Stimulated activated naive CD8-positive, alpha-beta T cell treated with anti-CD3 and anti-CD28 coated beads, Interleukin-15, amount 100 ng/mL, for 72 hours (primary cell): ENCODE data around the gene VASH2.

Experiments used
- ATAC-seq: fragments of 150-1000 bp; cut with Tn5 transposase; 2 replicates; pipeline ENCODE4 v1.10.0; 2021; ENCODE audit warnings: mild to moderate bottlenecking, moderate library complexity
- DNase-seq, 2 donors: peaks; one replicate each; pipeline ENCODE4 v3.0.0; 2021 to 2022
- H3K27ac Mint-ChIP-seq, 2 donors: one replicate each; pipeline ENCODE4 v1.8.0; 2022; ENCODE audit warnings: mild to moderate bottlenecking in 2 of 2, mixed read lengths in 2 of 2, moderate library complexity in 2 of 2
- H3K27me3 Mint-ChIP-seq: one replicate; pipeline ENCODE4 v1.8.0; 2022; ENCODE audit warnings: mixed read lengths
- H3K4me1 Mint-ChIP-seq: one replicate; pipeline ENCODE4 v1.8.0; 2022; ENCODE audit warnings: mild to moderate bottlenecking, mixed read lengths
- H3K4me3 Mint-ChIP-seq, 2 donors: one replicate each; pipeline ENCODE4 v1.8.0; 2022; ENCODE audit warnings: mild to moderate bottlenecking in 2 of 2, mixed read lengths in 2 of 2, moderate library complexity in 1 of 2
- H3K9me3 Mint-ChIP-seq, 2 donors: one replicate each; pipeline ENCODE4 v1.8.0; 2022; ENCODE audit warnings: mixed read lengths in 2 of 2

The VASH2 gene

DNA sequence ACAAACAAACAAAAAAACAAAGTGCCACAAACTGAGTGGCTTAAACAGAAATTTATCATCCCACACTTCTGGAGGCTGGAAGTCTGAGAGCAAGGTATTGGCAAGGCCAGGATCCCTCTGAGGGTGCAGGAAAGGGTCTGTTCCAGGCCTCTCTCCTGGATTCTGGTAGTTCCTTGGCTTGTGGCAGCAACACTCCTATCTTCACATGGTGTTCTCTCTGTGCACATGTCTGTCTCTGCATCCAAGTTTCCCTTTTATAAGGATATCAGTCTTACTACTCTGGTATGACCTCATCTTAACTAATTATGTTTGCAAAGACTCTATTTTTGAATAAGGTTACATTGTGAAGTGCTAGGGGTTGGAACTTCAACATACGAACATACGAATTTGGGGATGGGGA lies 5.3 kb upstream of the VASH2 start:
- no peak for ATAC-seq
- Mint-ChIP-seq H3K27me3 (peaks cover 28% of the 10 kb centered on the region), H3K4me1 (peaks cover 2% of the 10 kb centered on the region), H3K27ac (no peak overlapping the region), H3K4me3 (no peak overlapping the region), H3K9me3 (peaks cover 0 to 6% of the 10 kb centered on the region in 2 donors)
- no peak for DNase-seq

GRCh38 chr1:212945463-212946160 lies 4.7 kb upstream of the VASH2 start:
- Mint-ChIP-seq H3K27me3 (peaks cover 34% of the 10 kb centered on the region), H3K27ac (no peak overlapping the region), H3K4me1 (peaks cover 7% of the 10 kb centered on the region), H3K9me3 (peaks cover 0 to 6% of the 10 kb centered on the region in 2 donors), H3K4me3 (no peak overlapping the region)
- ATAC-seq (no peak), DNase-seq (no peak)

GRCh38 chr1:212946872-212947271 lies 3.5 kb upstream of the VASH2 start:
- H3K4me1 Mint-ChIP-seq = peaks cover 14% of the 10 kb centered on the region
- DNase-seq = no peak
- no peak overlapping the region for H3K4me3 Mint-ChIP-seq
- H3K27ac Mint-ChIP-seq = no peak overlapping the region
- H3K27me3 Mint-ChIP-seq = peaks cover 38% of the 10 kb centered on the region
- no peak for ATAC-seq
- H3K9me3 Mint-ChIP-seq = peaks cover 0 to under 1% of the 10 kb centered on the region in 2 donors

GRCh38 chr1:212949771-212950170 lies 570 bp upstream of the VASH2 start:
- Mint-ChIP-seq H3K9me3 (no peaks in the 10 kb centered on the region), H3K27ac (no peak overlapping the region), H3K4me3 (peak overlapping the region; percentile 86 to 91), H3K27me3 (peaks cover 66% of the 10 kb centered on the region), H3K4me1 (peaks cover 14% of the 10 kb centered on the region)
- DNase-seq (no peak), ATAC-seq (no peak)

DNA sequence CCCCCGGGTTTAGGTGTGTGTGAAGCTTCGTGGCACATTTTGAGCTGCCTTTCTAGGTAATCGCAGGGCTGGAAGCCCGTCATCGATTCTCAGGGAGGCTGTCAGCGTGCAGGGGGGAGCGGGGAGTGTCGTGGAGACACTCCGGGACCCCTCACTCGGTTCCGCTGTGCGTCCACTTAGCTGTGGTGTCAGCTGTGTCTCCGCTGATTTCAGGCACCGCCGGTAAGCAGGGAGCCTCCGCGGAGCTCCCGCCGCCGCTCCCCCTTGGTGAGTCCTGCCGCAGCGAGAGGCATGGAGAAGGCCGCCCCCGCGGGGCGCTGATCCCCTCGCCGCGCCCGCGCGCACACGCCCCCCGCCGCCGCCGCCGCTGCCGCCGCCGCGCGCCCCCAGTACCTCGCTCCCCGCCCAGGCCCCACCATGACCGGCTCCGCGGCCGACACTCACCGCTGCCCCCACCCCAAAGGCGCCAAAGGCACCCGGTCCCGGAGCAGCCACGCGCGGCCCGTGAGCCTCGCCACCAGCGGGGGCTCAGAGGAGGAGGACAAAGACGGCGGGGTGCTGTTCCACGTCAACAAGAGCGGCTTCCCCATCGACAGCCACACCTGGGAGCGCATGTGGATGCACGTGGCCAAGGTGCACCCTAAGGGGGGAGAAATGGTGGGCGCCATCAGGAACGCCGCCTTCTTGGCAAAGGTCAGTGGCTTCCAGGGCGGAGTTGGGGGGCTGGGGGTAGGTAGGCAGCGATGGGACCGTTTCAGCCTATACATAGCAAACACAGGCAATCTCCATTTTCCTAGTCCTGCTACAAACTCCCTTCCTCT lies 995 bp downstream of the VASH2 start:
- Mint-ChIP-seq H3K27me3 (peaks cover 82% of the 10 kb centered on the region), H3K4me3 (peak overlapping the region; percentile 86 to 91), H3K27ac (no peak overlapping the region), H3K9me3 (no peaks in the 10 kb centered on the region), H3K4me1 (peaks cover 14% of the 10 kb centered on the region)
- peak; percentile 16 for ATAC-seq
- peak in 1 of 2 donors; percentile 10 for DNase-seq

- Mint-ChIP-seq H3K27me3 (peaks cover 89% of the 10 kb centered on the region), H3K9me3 (no peaks in the 10 kb centered on the region), H3K4me3 (peak overlapping the region; percentile 3 to 5), H3K27ac (no peak overlapping the region), H3K4me1 (peaks cover 14% of the 10 kb centered on the region)
- DNase-seq = no peak
- ATAC-seq = no peak
These were observed 1.8 kb downstream of the VASH2 start for GRCh38 chr1:212951947-212952640.

DNA sequence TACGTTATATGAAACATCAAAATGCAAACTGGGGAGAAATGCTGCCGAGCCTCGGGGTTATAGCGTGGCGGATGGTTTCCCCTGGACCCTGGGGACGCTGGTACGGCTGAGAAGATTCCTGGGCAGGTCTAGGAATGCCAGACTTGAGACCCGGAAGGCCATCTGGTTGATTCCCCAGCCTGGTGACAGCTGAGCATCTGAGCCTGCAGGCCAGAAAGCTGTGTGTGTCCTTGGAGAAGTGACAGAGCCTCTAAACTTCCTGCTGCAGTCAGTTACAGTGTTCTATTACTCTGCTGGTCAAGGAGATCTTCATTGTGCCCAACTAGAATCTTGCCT lies 2.3 kb downstream of the VASH2 start:
- H3K4me3 Mint-ChIP-seq = no peak overlapping the region
- DNase-seq (no peak), ATAC-seq (no peak)
- H3K9me3 Mint-ChIP-seq = no peaks in the 10 kb centered on the region
- H3K27ac Mint-ChIP-seq = no peak overlapping the region
- peaks cover 91% of the 10 kb centered on the region for H3K27me3 Mint-ChIP-seq
- peaks cover 14% of the 10 kb centered on the region for H3K4me1 Mint-ChIP-seq

DNA sequence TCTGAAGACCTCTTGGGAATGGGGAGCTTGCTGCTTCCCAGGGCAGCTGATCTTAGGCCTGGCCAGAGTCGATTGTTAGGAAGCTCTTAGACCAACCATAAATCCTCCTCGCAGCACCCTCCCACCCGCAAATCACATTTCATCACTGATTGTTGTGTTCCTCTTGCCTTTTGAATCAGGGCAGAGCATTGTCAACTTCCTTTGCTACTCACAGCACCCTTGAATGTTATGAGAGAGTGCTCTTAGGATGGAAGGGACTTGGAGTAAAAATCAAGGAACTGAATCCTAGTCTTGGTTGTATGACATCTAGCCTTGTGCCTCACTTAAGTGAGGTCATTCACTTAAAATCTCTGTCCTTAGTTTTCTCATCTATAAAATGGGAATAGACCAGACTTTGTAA lies 3.0 kb downstream of the VASH2 start:
- Mint-ChIP-seq H3K4me3 (no peak overlapping the region), H3K27me3 (peaks cover 88% of the 10 kb centered on the region), H3K4me1 (peaks cover 14% of the 10 kb centered on the region), H3K27ac (no peak overlapping the region), H3K9me3 (no peaks in the 10 kb centered on the region)
- ATAC-seq = no peak
- no peak for DNase-seq

- H3K27me3 Mint-ChIP-seq = peaks cover 83% of the 10 kb centered on the region
- no peak overlapping the region for H3K4me3 Mint-ChIP-seq
- peaks cover 14% of the 10 kb centered on the region for H3K4me1 Mint-ChIP-seq
- no peak for DNase-seq
- no peaks in the 10 kb centered on the region for H3K9me3 Mint-ChIP-seq
- no peak overlapping the region for H3K27ac Mint-ChIP-seq
- no peak for ATAC-seq
These were observed 4.2 kb downstream of the VASH2 start for GRCh38 chr1:212954514-212954913.

- peaks cover 77% of the 10 kb centered on the region for H3K27me3 Mint-ChIP-seq
- ATAC-seq (no peak), DNase-seq (no peak)
- no peak overlapping the region for H3K27ac Mint-ChIP-seq
- H3K4me3 Mint-ChIP-seq = no peak overlapping the region
- peaks cover 11% of the 10 kb centered on the region for H3K4me1 Mint-ChIP-seq
- no peaks in the 10 kb centered on the region for H3K9me3 Mint-ChIP-seq
These were observed 4.8 kb downstream of the VASH2 start for GRCh38 chr1:212955098-212955497.

DNA sequence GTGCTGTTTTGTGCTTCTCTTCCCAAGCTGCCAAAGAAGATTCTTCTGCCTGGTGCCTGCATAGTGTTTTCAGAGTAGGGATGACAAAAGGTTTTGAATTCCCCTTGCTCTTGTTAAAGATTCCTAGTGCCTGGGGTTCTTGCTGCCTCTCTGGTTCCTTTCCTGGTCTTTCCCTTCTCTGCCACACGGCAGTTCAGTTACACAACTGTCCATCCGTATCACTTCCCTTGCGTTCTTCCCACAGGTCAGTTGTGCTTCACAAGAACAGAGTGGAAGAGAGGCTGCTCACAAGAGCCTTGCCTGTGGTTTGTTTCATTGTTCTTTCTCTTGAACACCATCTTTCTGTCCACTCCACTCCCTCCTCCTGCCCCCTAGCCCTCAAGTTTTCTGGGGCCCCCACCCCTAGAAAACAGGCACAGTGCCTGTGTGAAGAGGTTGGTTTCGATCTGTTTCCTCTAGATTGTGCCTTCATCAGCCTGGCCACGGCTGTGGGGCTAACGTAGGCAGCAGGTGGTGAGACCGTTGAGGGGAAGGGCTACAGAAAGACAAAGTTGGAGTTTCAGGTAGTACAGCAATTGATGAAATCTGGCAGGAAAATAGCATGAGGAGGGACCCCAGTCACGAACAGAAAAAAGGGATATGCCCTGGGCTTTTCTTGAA lies 5.8 kb downstream of the VASH2 start:
- H3K4me3 Mint-ChIP-seq = no peak overlapping the region
- H3K4me1 Mint-ChIP-seq = peaks cover 1% of the 10 kb centered on the region
- ATAC-seq (no peak), DNase-seq (no peak)
- H3K27ac Mint-ChIP-seq = no peak overlapping the region
- H3K9me3 Mint-ChIP-seq = no peaks in the 10 kb centered on the region
- H3K27me3 Mint-ChIP-seq = peaks cover 67% of the 10 kb centered on the region

- Mint-ChIP-seq H3K27ac (no peak overlapping the region), H3K4me1 (no peaks in the 10 kb centered on the region), H3K9me3 (no peaks in the 10 kb centered on the region), H3K27me3 (peaks cover 58% of the 10 kb centered on the region), H3K4me3 (no peak overlapping the region)
- no peak for ATAC-seq
- no peak for DNase-seq
These were observed 7.2 kb downstream of the VASH2 start for GRCh38 chr1:212957546-212957945.

DNA sequence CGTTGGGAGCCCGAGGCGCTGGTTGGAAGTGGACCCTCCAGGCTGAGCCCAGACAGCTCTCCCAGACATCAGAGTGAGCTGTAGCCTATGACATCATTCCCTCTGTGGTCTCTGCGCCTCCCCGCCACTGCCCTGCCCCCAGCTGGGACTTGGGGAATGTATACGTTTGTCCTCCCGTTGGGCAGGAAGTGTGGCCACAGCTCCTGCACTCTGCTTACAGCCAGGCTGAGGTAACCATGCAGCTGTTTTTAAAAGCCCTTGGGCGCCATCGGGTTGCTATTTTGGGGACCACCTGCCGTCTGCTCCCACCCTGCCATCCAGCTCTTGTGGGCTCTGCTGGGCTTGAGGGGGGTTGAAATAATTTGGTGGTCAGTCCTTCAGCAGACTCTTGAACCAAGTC lies 7.8 kb downstream of the VASH2 start:
- DNase-seq = no peak
- no peaks in the 10 kb centered on the region for H3K9me3 Mint-ChIP-seq

DNA sequence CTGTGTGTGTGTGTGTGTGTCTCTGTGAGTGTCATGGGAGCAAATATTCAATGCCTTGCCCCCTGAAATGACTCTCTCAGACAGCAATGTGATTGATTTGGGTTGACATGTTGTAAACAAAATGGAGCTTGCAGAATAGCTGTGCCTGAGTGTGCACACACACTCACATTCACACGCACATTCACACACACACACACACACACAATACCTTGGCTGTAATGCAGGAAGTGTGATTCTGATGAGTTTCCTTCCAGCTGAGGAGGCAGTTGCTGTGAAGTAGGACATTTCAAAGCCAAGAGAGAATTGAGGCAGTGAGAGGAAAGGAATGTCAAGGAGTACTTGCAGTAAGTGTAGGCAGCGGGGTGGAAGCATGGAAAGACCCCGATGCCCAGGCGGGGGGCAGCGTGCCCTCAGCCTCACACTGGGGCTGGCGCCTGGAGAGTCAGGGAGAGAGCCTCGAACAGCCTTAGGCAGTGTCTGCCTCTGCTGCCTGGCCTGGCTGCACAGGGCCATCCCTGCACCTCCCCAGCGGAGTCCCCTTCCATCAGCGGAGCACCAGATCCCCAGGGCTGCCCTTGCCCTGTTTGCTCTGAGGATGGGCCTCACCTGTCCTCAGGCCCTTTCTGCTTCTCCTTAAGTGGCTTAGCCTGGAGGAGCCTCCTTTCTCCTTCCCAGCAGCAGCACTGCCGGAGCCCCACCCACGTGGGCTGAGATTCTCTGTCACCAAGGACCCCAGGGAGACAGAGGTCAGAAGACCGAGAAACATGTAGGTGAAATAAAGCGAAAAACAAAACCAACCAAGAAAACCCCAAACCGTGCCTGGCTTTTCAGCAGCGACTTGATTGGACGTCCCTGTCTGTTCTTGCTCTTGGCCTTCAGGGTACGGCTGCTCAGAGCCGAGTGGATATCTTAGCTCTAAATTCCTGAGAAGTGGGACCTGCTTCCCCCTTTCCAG lies 9.2 kb downstream of the VASH2 start:
- Mint-ChIP-seq H3K27ac (no peak overlapping the region), H3K4me3 (no peak overlapping the region), H3K27me3 (peaks cover 47% of the 10 kb centered on the region), H3K4me1 (no peaks in the 10 kb centered on the region), H3K9me3 (no peaks in the 10 kb centered on the region)
- peak; percentile 39 for ATAC-seq
- no peak for DNase-seq

More for the DNA sequence above, 7.8 kb downstream of the VASH2 start:
- Mint-ChIP-seq H3K4me3 (no peak overlapping the region), H3K4me1 (no peaks in the 10 kb centered on the region), H3K27me3 (peaks cover 58% of the 10 kb centered on the region), H3K27ac (no peak overlapping the region)
- ATAC-seq = no peak

DNA sequence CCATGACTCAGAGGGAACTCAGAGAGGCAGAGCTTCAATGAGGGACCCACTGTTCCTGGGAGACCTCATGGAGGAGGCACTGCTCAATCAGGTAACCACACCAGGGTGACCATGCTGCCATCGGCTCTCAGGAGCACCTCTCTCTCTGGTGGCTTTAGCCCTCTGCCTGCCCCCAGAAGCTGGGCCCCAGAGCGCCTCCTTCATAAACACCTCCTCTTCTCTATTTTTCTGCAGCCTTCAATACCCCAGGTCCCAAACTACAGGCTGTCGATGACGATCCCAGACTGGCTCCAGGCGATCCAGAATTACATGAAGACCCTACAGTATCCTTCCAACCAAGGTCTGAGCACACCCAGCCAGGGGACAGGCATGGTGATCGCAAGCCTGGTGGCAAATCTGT lies 10.6 kb downstream of the VASH2 start:
- Mint-ChIP-seq H3K27ac (no peak overlapping the region), H3K9me3 (no peaks in the 10 kb centered on the region), H3K4me1 (no peaks in the 10 kb centered on the region), H3K27me3 (peaks cover 40% of the 10 kb centered on the region), H3K4me3 (no peak overlapping the region)
- DNase-seq (no peak), ATAC-seq (no peak)
